H1 (cell line): ENCODE results near the gene POFUT2. TPM values are rescaled to one million over a fixed set of nuclear protein-coding genes. Genes with fewer than 3 reads are reported as not detected.

ENCODE experiments used
- HDAC2 ChIP-seq, 2 experiments: fragments of 300-600 bp in 1 of 2; sonication (generic) in 1 of 2; IDR thresholded peaks; 2 replicates each; pipeline ENCODE4 v1.6.1; 2011 to 2012; ENCODE audit warnings: low read depth in 2 of 2, low read length in 2 of 2, mild to moderate bottlenecking in 2 of 2, moderate library complexity in 2 of 2, borderline replicate concordance in 1 of 2, inconsistent platforms in 1 of 2
- SIN3A ChIP-seq, 2 experiments: IDR thresholded peaks in 1 of 2; conservative IDR thresholded peaks in 1 of 2; 2 replicates each; pipeline ENCODE4 v1.6.1; 2011 to 2012; ENCODE audit warnings: low read length in 2 of 2, improper control_type of control experiment in 1 of 2, low read depth in 1 of 2, mild to moderate bottlenecking in 1 of 2
- TAF7 ChIP-seq: optimal IDR thresholded peaks from 2 replicates; pipeline ENCODE3; 2011; ENCODE audit warnings: low read depth, mild to moderate bottlenecking, inconsistent platforms, low read length, moderate library complexity, borderline replicate concordance
- TBP ChIP-seq: IDR thresholded peaks from 2 replicates; pipeline ENCODE4 v1.6.1; 2011; ENCODE audit warnings: low read depth, low read length, improper control_type of control experiment
- TEAD4 ChIP-seq: IDR thresholded peaks from 2 replicates; pipeline ENCODE4 v1.6.1; 2012; ENCODE audit warnings: low read depth, low read length, inconsistent platforms, mixed read lengths
- polyA plus RNA-seq, 7 experiments: library from polyadenylated mRNA; depleted of rRNA in 3 of 7; stranded (reverse) in 5 of 7; unstranded in 2 of 7; fragments of >200 nt in 5 of 7; fragments of 200-250 nt in 2 of 7; gene quantifications; 1 replicate in 5 of 7; 2 replicates in 1 of 7; 4 replicates in 1 of 7; pipeline versions ENCODE4 v1.2.1 to v1.2.3, GENCODE V29; 2011 to 2013; ENCODE audit warnings: missing spikeins in 2 of 7, mixed read lengths in 2 of 7
- total RNA-seq: library from RNA; stranded (reverse); fragmentation: NEBNext Ultra II Directional; extraction: Animal tissue kit (Norgen Biotek cat#: 25700); gene quantifications from 2 replicates; pipeline ENCODE4 v1.2.1, GENCODE V29; 2021

Gene POFUT2
- total and polyA plus RNA-seq, 2 of the 8 experiments (the other 6 are each of a cell fraction or from before 2014, with no cell fraction given) = 13.7 to 32.1 TPM

DNA sequence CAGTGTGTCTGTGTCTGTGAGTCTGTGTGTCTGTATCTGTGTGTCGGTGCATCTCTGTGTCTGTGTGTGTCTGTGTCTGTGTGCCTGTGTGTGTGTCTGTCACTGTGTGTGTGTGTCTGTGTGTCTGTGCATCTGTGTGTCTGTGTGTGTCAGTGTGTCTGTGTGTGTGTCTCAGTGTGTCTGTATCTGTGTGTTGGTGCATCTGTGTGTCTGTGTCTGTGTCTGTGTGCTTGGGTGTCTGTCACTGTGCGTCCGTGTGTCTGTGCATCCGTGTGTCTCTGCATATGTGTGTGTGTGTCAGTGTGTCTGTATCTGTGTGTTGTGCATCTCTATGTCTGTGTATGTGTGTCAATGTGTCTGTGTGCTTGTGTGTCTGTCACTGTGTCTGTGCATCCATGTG lies 44.7 kb upstream of the POFUT2 start (continued):
- TF ChIP-seq HDAC2 (IDR thresholded peaks at IDR 0.05; ENCODE audit: borderline replicate concordance in 1 of 2, low read depth in 2 of 2, low read length in 2 of 2) (no peak), TAF7 (no peak), SIN3A (conservative IDR thresholded peaks at IDR 0.05 in 1 of 2, IDR thresholded peaks at IDR 0.05 in 1 of 2; ENCODE audit: low read depth in 1 of 2, low read length in 2 of 2) (no peak), TEAD4 (no peak), TBP (no peak)
- TF ChIP-seq, all 59 proteins: peak for 0
